ENCODE data around the gene TK1.

The TK1 gene

GRCh38 chr17:78184868-78185267 lies 2.0 kb downstream of the TK1 start:
- no peak overlapping the region for H3K4me3 ChIP-seq (ENCODE audit: low read depth, low read length)
- TF ChIP-seq CTCF (IDR thresholded peaks at IDR 0.05; ENCODE audit: borderline replicate concordance, insufficient read depth, low read depth, low read length): no peak

- TF ChIP-seq CTCF (IDR thresholded peaks at IDR 0.05; ENCODE audit: borderline replicate concordance, insufficient read depth, low read depth, low read length): no peak
- H3K4me3 ChIP-seq (ENCODE audit: low read depth, low read length): no peak overlapping the region
These were observed 2.5 kb downstream of the TK1 start for GRCh38 chr17:78184351-78184750.

DNA sequence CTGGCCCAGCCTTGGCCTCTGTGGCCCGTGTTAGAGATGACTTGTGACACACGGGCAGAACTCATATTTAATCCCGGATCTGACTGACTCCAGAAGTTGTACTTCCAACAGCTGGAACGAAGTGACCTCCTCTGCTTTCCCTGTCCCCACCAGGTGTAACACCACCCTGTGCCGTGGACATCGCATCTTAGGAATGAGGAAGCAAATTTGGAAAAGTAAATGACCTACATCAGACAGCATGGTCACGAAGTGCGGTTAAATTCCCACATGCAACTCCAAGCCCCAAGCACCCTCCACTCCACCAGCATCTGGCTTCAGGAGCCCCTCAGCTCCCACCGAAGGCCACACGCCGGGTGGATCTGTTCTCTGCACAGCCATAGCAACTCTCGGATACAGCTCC lies 2.9 kb downstream of the TK1 start:
- no peak overlapping the region for H3K4me3 ChIP-seq (ENCODE audit: low read depth, low read length)
- no peak for TF ChIP-seq CTCF (IDR thresholded peaks at IDR 0.05; ENCODE audit: borderline replicate concordance, insufficient read depth, low read depth, low read length)

DNA sequence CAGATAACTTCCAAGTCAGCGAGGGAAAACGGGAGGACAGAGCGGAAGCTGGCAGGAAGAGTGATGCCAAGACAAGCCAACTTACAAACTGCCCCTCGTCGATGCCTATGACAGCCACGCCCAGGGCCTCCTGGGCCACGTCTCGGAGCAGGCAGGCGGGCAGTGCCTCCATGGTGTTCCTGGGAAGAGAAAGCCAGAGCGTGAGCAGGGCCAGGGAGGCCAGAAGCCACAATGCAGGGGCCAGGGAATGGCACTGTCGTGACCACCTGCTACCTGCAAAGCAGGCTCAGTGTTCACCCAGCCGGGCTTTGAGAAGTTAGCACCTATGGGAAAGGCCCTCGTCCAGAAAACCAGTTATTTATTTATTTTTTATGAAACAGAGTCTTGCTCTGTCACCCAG lies 4.3 kb downstream of the TK1 start:
- TF ChIP-seq CTCF (IDR thresholded peaks at IDR 0.05; ENCODE audit: borderline replicate concordance, insufficient read depth, low read depth, low read length): no peak
- no peak overlapping the region for H3K4me3 ChIP-seq (ENCODE audit: low read depth, low read length)

GRCh38 chr17:78180508-78180907 lies 6.3 kb downstream of the TK1 start:
- no peak overlapping the region for H3K4me3 ChIP-seq (ENCODE audit: low read depth, low read length)

DNA sequence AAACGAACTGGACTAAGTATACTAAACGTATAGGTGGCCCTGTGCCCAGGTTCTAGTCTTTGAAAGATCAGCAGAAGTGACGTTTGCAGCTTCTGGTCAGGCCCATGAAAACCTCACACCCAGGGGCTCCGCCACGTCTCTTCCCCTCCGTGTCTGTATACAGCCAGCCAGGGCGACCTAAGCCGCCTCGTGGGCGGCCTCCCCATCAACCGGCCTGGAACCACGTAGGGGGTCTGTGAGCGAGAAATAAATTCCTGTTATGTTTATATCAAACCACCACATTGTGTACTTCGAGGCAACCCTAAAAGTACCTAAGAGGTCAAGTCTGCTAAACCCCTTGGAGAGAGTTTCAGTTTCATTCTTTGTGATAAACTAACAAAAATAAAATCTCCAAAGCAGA lies 6.8 kb downstream of the TK1 start:
- TF ChIP-seq CTCF (IDR thresholded peaks at IDR 0.05; ENCODE audit: borderline replicate concordance, insufficient read depth, low read depth, low read length): no peak
- H3K4me3 ChIP-seq (ENCODE audit: low read depth, low read length): no peak overlapping the region

More at GRCh38 chr17:78180508-78180907, 6.3 kb downstream of the TK1 start:
- no peak for TF ChIP-seq CTCF (IDR thresholded peaks at IDR 0.05; ENCODE audit: borderline replicate concordance, insufficient read depth, low read depth, low read length)

DNA sequence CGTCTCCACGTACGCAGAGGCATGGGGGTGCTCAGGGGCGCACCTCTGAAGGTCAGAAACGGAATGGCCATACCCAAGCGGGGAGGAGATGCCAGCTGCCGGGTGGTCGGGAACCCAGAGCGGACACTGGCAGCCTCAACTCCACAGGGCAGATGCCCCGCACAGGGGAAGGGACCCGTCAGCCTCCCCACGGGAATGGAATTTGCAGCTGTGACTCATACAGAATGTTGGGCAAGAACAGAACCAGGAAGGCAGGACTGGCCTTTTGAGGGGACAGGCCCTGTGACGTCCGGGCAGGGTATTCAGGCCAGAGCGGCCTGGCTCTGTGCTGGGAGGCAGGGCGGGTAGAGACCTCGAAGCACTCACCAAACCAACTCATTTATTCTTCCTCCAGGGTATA lies 7.5 kb downstream of the TK1 start:
- TF ChIP-seq CTCF (IDR thresholded peaks at IDR 0.05; ENCODE audit: borderline replicate concordance, insufficient read depth, low read depth, low read length): no peak
- no peak overlapping the region for H3K4me3 ChIP-seq (ENCODE audit: low read depth, low read length)
